HEK293T (cell line): ENCODE data around the gene PRR19.

Experiments used
- CTCF ChIA-PET: fragments of 350-600 bp; formaldehyde crosslinking; extraction: SDS; loops from one replicate; lab custom pipeline; 2021; ENCODE audit warnings: antibody characterized with exemption, inconsistent platforms; lab: Yijun Ruan, JAX
- POLR2A ChIA-PET: fragments of 350-600 bp; formaldehyde crosslinking; extraction: SDS; loops from one replicate; lab custom pipeline; 2020; ENCODE audit warnings: antibody characterized with exemption, inconsistent platforms; lab: Yijun Ruan, JAX
- DNase-seq: peaks from one replicate; pipeline ENCODE4 v3.0.0; 2012; ENCODE audit warnings: mixed read lengths; ENCODE audit errors: extremely low spot score
- ARNT ChIP-seq: fragments of 450-650 bp; IDR thresholded peaks from 2 replicates; pipeline ENCODE4 v1.6.1; 2017; ENCODE audit warnings: mild to moderate bottlenecking
- BHLHE40 ChIP-seq: fragments of 450-650 bp; IDR thresholded peaks from 2 replicates; pipeline ENCODE4 v1.6.1; 2016; ENCODE audit warnings: mild to moderate bottlenecking, moderate library complexity, borderline replicate concordance
- CTBP1 ChIP-seq: fragments of 450-650 bp; IDR thresholded peaks from 2 replicates; pipeline ENCODE4 v1.6.1; 2016; ENCODE audit warnings: borderline replicate concordance
- ELF4 ChIP-seq: fragments of 450-650 bp; IDR thresholded peaks from 2 replicates; pipeline ENCODE4 v1.6.1; 2017; ENCODE audit warnings: antibody characterized with exemption
- FOXA1 ChIP-seq: fragments of 450-650 bp; IDR thresholded peaks from 2 replicates; pipeline ENCODE4 v1.6.1; 2016; ENCODE audit warnings: mild to moderate bottlenecking
- FOXK2 ChIP-seq: fragments of 450-650 bp; IDR thresholded peaks from 2 replicates; pipeline ENCODE4 v1.6.1; 2016; ENCODE audit warnings: mild to moderate bottlenecking
- FOXM1 ChIP-seq: fragments of 450-650 bp; IDR thresholded peaks from 2 replicates; pipeline ENCODE4 v1.6.1; 2017; ENCODE audit warnings: mild to moderate bottlenecking, borderline replicate concordance
- HDGF ChIP-seq: fragments of 450-650 bp; IDR thresholded peaks from 2 replicates; pipeline ENCODE4 v1.6.1; 2017; ENCODE audit warnings: antibody characterized with exemption, borderline replicate concordance
- L3MBTL2 ChIP-seq: fragments of 450-650 bp; conservative IDR thresholded peaks from 2 replicates; pipeline ENCODE4 v1.6.1; 2016; ENCODE audit warnings: mild to moderate bottlenecking
- LEF1 ChIP-seq: fragments of 450-650 bp; IDR thresholded peaks from 2 replicates; pipeline ENCODE4 v1.6.1; 2017; ENCODE audit warnings: mild to moderate bottlenecking, borderline replicate concordance
- NFRKB ChIP-seq: fragments of 450-650 bp; IDR thresholded peaks from 2 replicates; pipeline ENCODE4 v1.6.1; 2016; ENCODE audit warnings: mild to moderate bottlenecking, moderate library complexity
- PKNOX1 ChIP-seq: fragments of 450-650 bp; IDR thresholded peaks from 2 replicates; pipeline ENCODE4 v1.6.1; 2016
- SP1 ChIP-seq: fragments of 450-650 bp; IDR thresholded peaks from 2 replicates; pipeline ENCODE4 v1.6.1; 2017
- SUZ12 ChIP-seq: fragments of 450-650 bp; IDR thresholded peaks from 2 replicates; pipeline ENCODE4 v1.6.1; 2016; ENCODE audit warnings: mild to moderate bottlenecking
- TARDBP ChIP-seq: fragments of 450-650 bp; IDR thresholded peaks from 2 replicates; pipeline ENCODE4 v1.6.1; 2016
- ZNF384 ChIP-seq: fragments of 450-650 bp; IDR thresholded peaks from 2 replicates; pipeline ENCODE4 v1.6.1; 2016

The PRR19 gene

GRCh38 chr19:42306646-42307045 lies 4.7 kb downstream of the PRR19 start:
- CTCF ChIA-PET = no interaction called here
- DNase-seq = no peak
- POLR2A ChIA-PET = no interaction called here
- TF ChIP-seq ARNT (no peak), PKNOX1 (peak; percentile 37; the same call in 1 of the 2 replicates), FOXM1 (no peak)

DNA sequence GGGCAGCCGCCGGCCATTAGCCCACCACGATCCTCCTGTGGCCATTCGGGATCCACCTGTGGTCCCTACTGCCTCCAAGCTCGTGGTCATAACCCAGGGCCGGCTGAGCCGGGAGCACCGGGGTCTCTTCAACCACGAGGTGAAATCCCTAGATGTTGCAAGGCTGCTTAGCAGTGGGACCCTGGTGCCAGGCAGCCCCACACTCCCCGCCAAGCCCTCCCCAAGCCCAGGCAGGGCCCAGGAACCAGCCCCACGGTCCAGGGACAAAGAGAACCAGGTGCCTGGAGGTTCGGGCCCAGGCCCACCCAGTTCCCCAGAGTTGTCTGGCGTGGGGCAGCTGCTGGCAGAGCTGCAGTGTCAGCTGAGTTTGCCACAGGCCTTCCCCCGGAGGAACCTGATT lies 7.8 kb downstream of the PRR19 start:
- ChIA-PET POLR2A (no interaction called here), CTCF (no interaction called here)
- DNase-seq = no peak
- TF ChIP-seq ELF4 (no peak), FOXM1 (no peak), SP1 (no peak), LEF1 (no peak), FOXA1 (no peak), CTBP1 (no peak), ZNF384 (no peak), TARDBP (no peak), SUZ12 (no peak), BHLHE40 (no peak), L3MBTL2 (no peak), FOXK2 (no peak), NFRKB (no peak)

DNA sequence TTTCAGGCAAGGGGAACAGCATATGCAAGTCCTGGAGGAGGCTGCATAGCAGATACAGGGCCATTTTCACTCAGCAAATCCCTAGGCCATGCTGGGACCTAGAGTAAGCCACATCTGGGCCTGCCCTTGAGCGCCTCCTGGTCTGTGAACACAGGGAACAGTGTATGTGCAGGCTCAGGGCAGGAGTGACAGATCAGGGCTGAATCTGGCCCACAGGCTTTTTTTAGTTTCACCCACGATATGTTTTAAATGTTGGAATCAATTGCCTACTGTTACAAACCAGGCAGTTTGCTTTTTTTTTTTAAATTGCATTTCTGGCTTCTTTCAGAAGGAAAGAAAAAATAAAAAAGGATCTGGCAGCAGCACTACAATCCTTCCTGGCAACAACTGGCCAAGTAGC lies 9.7 kb downstream of the PRR19 start:
- ChIA-PET POLR2A (interaction anchor here (1.7 kb wide), 1 partner anchor 85 kb away, joined by 4 read pairs; no protein-coding TSS in a partner anchor), CTCF (interaction anchor here (0.7 kb wide), 2 partner anchors 29 to 68 kb away, joined by 3 read pairs; no protein-coding TSS in a partner anchor)
- peak; percentile 31 for DNase-seq
- TF ChIP-seq ELF4 (no peak), FOXM1 (no peak), FOXA1 (no peak), ZNF384 (no peak), CTBP1 (no peak)

GRCh38 chr19:42312370-42312769 lies 10.4 kb downstream of the PRR19 start:
- CTCF ChIA-PET = interaction anchor here (0.7 kb wide), 2 partner anchors 30 to 69 kb away, joined by 3 read pairs; no protein-coding TSS in a partner anchor
- DNase-seq = no peak
- TF ChIP-seq HDGF (no peak), PKNOX1 (no peak), ARNT (no peak), ELF4 (no peak), FOXA1 (no peak), L3MBTL2 (no peak), ZNF384 (no peak), NFRKB (no peak), FOXM1 (no peak), SP1 (no peak), FOXK2 (no peak), BHLHE40 (no peak), LEF1 (no peak), CTBP1 (no peak)
- POLR2A ChIA-PET = interaction anchor here (1.7 kb wide), 1 partner anchor 84 kb away, joined by 4 read pairs; no protein-coding TSS in a partner anchor

- ChIA-PET POLR2A (interaction anchor here (0.7 to 1.7 kb wide), 3 partner anchors 70 to 83 kb away, joined by 3 to 4 read pairs (median 4); no protein-coding TSS in a partner anchor), CTCF (no interaction called here)
- peak; percentile 81 for DNase-seq
- TF ChIP-seq L3MBTL2 = peak; percentile 40
- no peak for TF ChIP-seq FOXA1
- TF ChIP-seq FOXM1 = peak; percentile 72; the same call in 1 of the 2 replicates
Measured at GRCh38 chr19:42313096-42313839, 11.3 kb downstream of the PRR19 start, which contains the start of gene TMEM145. Gene TMEM145, plus strand, starts transcription at chr19:42313309. Its CDS starts 68 bp downstream, at chr19:42313377.

DNA sequence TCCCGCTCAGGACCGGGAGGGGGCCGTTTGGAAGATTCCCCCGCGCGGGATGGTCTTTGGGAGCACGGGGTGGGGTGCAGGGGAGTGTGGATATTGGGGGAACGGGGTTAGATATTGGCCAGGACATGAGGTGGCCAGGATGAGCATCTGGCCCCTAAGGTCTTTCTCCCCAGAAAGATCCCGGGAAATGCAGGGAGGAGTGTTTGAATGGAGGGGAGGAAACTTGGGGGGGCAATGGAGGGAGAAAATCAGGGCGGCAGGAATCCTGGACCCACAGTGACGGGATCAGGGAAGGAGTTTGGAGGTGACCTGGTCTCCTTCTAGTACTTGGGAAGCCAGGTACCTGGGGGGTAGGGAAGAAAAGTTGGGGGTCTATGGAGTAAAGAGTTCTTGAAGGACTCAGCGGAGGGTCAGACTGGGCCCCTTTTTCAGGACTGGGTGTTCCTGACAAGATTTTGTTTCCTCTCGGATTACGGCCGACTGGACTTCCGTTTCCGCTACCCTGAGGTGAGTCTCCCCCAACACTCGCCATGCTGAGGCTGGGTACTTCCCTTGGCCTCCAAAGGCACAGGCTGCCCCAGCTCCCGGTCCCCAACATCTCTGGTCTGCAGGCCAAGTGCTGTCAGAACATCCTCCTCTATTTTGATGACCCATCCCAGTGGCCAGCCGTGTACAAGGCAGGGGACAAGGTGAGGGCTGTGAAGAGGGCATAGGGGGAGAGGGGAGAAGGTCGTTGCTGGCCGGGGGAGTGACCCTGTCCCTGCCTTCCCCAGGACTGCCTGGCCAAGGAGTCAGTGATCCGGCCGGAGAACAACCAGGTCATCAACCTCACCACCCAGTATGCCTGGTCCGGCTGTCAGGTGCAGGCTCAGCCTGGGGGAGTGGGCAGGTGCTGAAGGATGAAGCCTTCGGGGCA lies 12.2 kb downstream of the PRR19 start:
- POLR2A ChIA-PET = interaction anchor here (0.7 to 1.5 kb wide), 2 partner anchors 70 to 83 kb away, joined by 3 to 4 read pairs; no protein-coding TSS in a partner anchor
- TF ChIP-seq ZNF384 (no peak), PKNOX1 (no peak), SP1 (no peak), FOXK2 (no peak), SUZ12 (no peak), ELF4 (no peak), CTBP1 (no peak)
- CTCF ChIA-PET = no interaction called here
- DNase-seq = no peak
